GM23338 (cell line): Measurements from ENCODE around the gene GDPD4. TPM values are rescaled to one million over a fixed set of nuclear protein-coding genes. Genes with fewer than 3 reads are reported as not detected.

ENCODE experiments used
- ATAC-seq: fragments of 200-7000 bp; cut with Tn5 transposase; 3 replicates; pipeline ENCODE4 v1.9.1; 2020
- DNase-seq: peaks from one replicate; pipeline ENCODE4 v3.0.0-alpha.2; 2015; ENCODE audit warnings: low spot score
- H2AFZ ChIP-seq: fragments of 200-600 bp; sonication (generic); 2 replicates; pipeline ENCODE4 v1.8.0; 2016; ENCODE audit warnings: antibody characterized with exemption, mild to moderate bottlenecking, moderate library complexity
- H3F3A ChIP-seq: fragments of 200-600 bp; sonication (generic); replicated peaks from 2 replicates; pipeline ENCODE4 v1.8.0; 2017; ENCODE audit warnings: antibody characterized with exemption, mixed run types, low read depth
- H3K27ac ChIP-seq: fragments of 200-600 bp; sonication (generic); 2 replicates; pipeline ENCODE4 v1.6.1; 2016; ENCODE audit warnings: low read depth
- H3K27me3 ChIP-seq: fragments of 200-600 bp; sonication (generic); 2 replicates; pipeline ENCODE4 v1.8.0; 2016; ENCODE audit warnings: mild to moderate bottlenecking, mixed run types, moderate library complexity; ENCODE audit not compliant: insufficient read depth
- H3K36me3 ChIP-seq: fragments of 200-600 bp; sonication (generic); 2 replicates; pipeline ENCODE4 v1.8.0; 2016; ENCODE audit warnings: mild to moderate bottlenecking; ENCODE audit not compliant: insufficient read depth
- H3K4me1 ChIP-seq: fragments of 200-600 bp; sonication (generic); 2 replicates; pipeline ENCODE4 v1.8.0; 2016; ENCODE audit warnings: mild to moderate bottlenecking, moderate library complexity; ENCODE audit not compliant: insufficient read depth
- H3K4me2 ChIP-seq: fragments of 200-600 bp; sonication (generic); 2 replicates; pipeline ENCODE4 v1.7.1; 2017; ENCODE audit warnings: mixed run types
- H3K4me3 ChIP-seq: fragments of 200-600 bp; sonication (generic); 2 replicates; pipeline ENCODE4 v1.6.1; 2016; ENCODE audit warnings: mixed run types
- H3K79me2 ChIP-seq: fragments of 200-600 bp; sonication (generic); replicated peaks from 2 replicates; pipeline ENCODE4 v1.8.0; 2017; ENCODE audit warnings: mild to moderate bottlenecking; ENCODE audit not compliant: insufficient read depth
- H3K9me2 ChIP-seq: fragments of 200-600 bp; sonication (generic); 2 replicates; pipeline ENCODE4 v1.8.0; 2017; ENCODE audit not compliant: insufficient read depth
- H4K20me1 ChIP-seq: fragments of 200-600 bp; sonication (generic); replicated peaks from 2 replicates; pipeline ENCODE4 v1.8.0; 2017; ENCODE audit warnings: mild to moderate bottlenecking; ENCODE audit not compliant: insufficient read depth
- H3K27ac Mint-ChIP-seq: 2 replicates; pipeline ENCODE4 v1.8.0; 2020; ENCODE audit warnings: inconsistent platforms, mild to moderate bottlenecking, moderate library complexity, mixed read lengths
- H3K27me3 Mint-ChIP-seq: 3 replicates; pipeline ENCODE4 v1.8.0; 2022; ENCODE audit warnings: low read depth, mild to moderate bottlenecking, moderate library complexity, mixed read lengths, inconsistent platforms; ENCODE audit not compliant: insufficient read depth, poor library complexity
- H3K36me3 Mint-ChIP-seq: 3 replicates; pipeline ENCODE4 v1.8.0; 2021; ENCODE audit warnings: low read depth, mild to moderate bottlenecking, inconsistent platforms, moderate library complexity, mixed read lengths
- H3K4me1 Mint-ChIP-seq: 3 replicates; pipeline ENCODE4 v1.8.0; 2020; ENCODE audit warnings: mild to moderate bottlenecking, inconsistent platforms, mixed read lengths
- H3K4me3 Mint-ChIP-seq: 3 replicates; pipeline ENCODE4 v1.8.0; 2021; ENCODE audit warnings: moderate library complexity, mild to moderate bottlenecking, inconsistent platforms, mixed read lengths
- H3K9me3 Mint-ChIP-seq: 3 replicates; pipeline ENCODE4 v1.8.0; 2020; ENCODE audit warnings: moderate library complexity, mild to moderate bottlenecking, inconsistent platforms, mixed read lengths
- CREB1 ChIP-seq: fragments of 250-450 bp; sonication (Bioruptor Pico); IDR thresholded peaks from 2 replicates; pipeline ENCODE4 v1.5.0; 2020; ENCODE audit warnings: low read depth, mild to moderate bottlenecking, moderate library complexity
- ETS1 ChIP-seq: IDR thresholded peaks from 2 replicates; pipeline ENCODE4 v1.6.1; 2016; ENCODE audit warnings: antibody characterized with exemption
- EZH2 ChIP-seq: fragments of 200-600 bp; sonication (generic); IDR thresholded peaks from one replicate; pipeline ENCODE4 v1.8.0; 2017; ENCODE audit warnings: antibody characterized with exemption, mild to moderate bottlenecking, low read depth; ENCODE audit not compliant: unreplicated experiment
- EZH2phosphoT487 ChIP-seq: fragments of 200-600 bp; sonication (generic); IDR thresholded peaks from one replicate; pipeline ENCODE4 v1.8.1; 2018; ENCODE audit warnings: antibody characterized with exemption; ENCODE audit not compliant: unreplicated experiment
- JUNB ChIP-seq: IDR thresholded peaks from one replicate; pipeline ENCODE4 v1.6.1; 2016; ENCODE audit warnings: antibody characterized with exemption; ENCODE audit not compliant: unreplicated experiment
- NANOG ChIP-seq: IDR thresholded peaks from 2 replicates; pipeline ENCODE4 v1.6.1; 2016; ENCODE audit warnings: antibody characterized with exemption, borderline replicate concordance
- POLR2AphosphoS5 ChIP-seq: IDR thresholded peaks from 2 replicates; pipeline ENCODE4 v1.6.1; 2016; ENCODE audit warnings: antibody characterized with exemption, low read depth
- REST ChIP-seq: IDR thresholded peaks from one replicate; pipeline ENCODE4 v1.6.1; 2018; ENCODE audit warnings: antibody characterized with exemption; ENCODE audit not compliant: unreplicated experiment
- STAT1 ChIP-seq: IDR thresholded peaks from one replicate; pipeline ENCODE4 v1.6.1; 2016; ENCODE audit warnings: antibody characterized with exemption; ENCODE audit not compliant: unreplicated experiment
- ZNF114 ChIP-seq: fragments of 250-450 bp; sonication (Bioruptor Pico); IDR thresholded peaks from 2 replicates; pipeline ENCODE4 v1.5.0; 2020; ENCODE audit warnings: mild to moderate bottlenecking, moderate library complexity
- ZNF331 ChIP-seq: fragments of 250-450 bp; sonication (Bioruptor Pico); IDR thresholded peaks from 2 replicates; pipeline ENCODE4 v1.5.0; 2020; ENCODE audit warnings: low read depth, mild to moderate bottlenecking, moderate library complexity
- ZNF462 ChIP-seq: fragments of 250-450 bp; sonication (Bioruptor Pico); IDR thresholded peaks from 2 replicates; pipeline ENCODE4 v1.5.0; 2020; ENCODE audit warnings: mild to moderate bottlenecking, moderate library complexity
- polyA plus RNA-seq: library from polyadenylated mRNA; unstranded; fragments of >200 nt; fragmentation: Nextera tagmentation; extraction: Ambion mirVana; gene quantifications from 2 replicates; pipeline ENCODE4 v1.2.1, GENCODE V29; 2016
- total RNA-seq: library from RNA; depleted of rRNA; stranded (reverse); fragments of >200 nt; shearing (Covaris generic); gene quantifications from 2 replicates; pipeline ENCODE4 v1.2.3, GENCODE V29; 2014
- TF ChIP-seq, protein P1 (sequence below), 2 experiments: fragments of 200-600 bp in 1 of 2; sonication (generic) in 1 of 2; conservative IDR thresholded peaks; 2 replicates each; pipeline versions ENCODE4 v1.5.1 to v1.6.1; 2016 to 2017; ENCODE audit warnings: antibody characterized with exemption in 2 of 2, low read depth in 2 of 2, mild to moderate bottlenecking in 2 of 2, moderate library complexity in 1 of 2

The GDPD4 gene
- total and polyA plus RNA-seq, 2 experiments from 2014 or later, result not detected

GRCh38 chr11:77202941-77203900, 98.3 kb downstream of the GDPD4 start:
- no peak for TF ChIP-seq ETS1
- no peak for TF ChIP-seq POLR2AphosphoS5
- TF ChIP-seq, protein P1, sequence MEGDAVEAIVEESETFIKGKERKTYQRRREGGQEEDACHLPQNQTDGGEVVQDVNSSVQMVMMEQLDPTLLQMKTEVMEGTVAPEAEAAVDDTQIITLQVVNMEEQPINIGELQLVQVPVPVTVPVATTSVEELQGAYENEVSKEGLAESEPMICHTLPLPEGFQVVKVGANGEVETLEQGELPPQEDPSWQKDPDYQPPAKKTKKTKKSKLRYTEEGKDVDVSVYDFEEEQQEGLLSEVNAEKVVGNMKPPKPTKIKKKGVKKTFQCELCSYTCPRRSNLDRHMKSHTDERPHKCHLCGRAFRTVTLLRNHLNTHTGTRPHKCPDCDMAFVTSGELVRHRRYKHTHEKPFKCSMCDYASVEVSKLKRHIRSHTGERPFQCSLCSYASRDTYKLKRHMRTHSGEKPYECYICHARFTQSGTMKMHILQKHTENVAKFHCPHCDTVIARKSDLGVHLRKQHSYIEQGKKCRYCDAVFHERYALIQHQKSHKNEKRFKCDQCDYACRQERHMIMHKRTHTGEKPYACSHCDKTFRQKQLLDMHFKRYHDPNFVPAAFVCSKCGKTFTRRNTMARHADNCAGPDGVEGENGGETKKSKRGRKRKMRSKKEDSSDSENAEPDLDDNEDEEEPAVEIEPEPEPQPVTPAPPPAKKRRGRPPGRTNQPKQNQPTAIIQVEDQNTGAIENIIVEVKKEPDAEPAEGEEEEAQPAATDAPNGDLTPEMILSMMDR (conservative IDR thresholded peaks at IDR 0.05; ENCODE audit: low read depth in 2 of 2), result no peak
- TF ChIP-seq ZNF462 (CRISPR knock-in tag), result no peak
- TF ChIP-seq REST, result no peak
- no peak for TF ChIP-seq CREB1 (CRISPR knock-in tag)
- TF ChIP-seq EZH2phosphoT487, result no peak
- TF ChIP-seq JUNB, result no peak
- TF ChIP-seq EZH2, result no peak
- no peak for TF ChIP-seq ZNF331 (CRISPR knock-in tag)
- TF ChIP-seq NANOG, result no peak
- TF ChIP-seq STAT1, result no peak
- no peak for TF ChIP-seq ZNF114 (CRISPR knock-in tag)
- Mint-ChIP-seq H3K27me3 (peaks cover 16% of the 10 kb centered on the region), H3K4me3 (no peak overlapping the region), H3K4me1 (peaks cover 8% of the 10 kb centered on the region; the same call in 2 of the 3 replicates), H3K27ac (no peak overlapping the region), H3K9me3 (no peaks in the 10 kb centered on the region), H3K36me3 (no peaks in the 10 kb centered on the region; the same call in 2 of the 3 replicates)
- no peak overlapping the region for H2AFZ ChIP-seq
- H3K27ac ChIP-seq, result no peak overlapping the region
- no peaks in the 10 kb centered on the region for H4K20me1 ChIP-seq
- H3K79me2 ChIP-seq, result no peaks in the 10 kb centered on the region
- H3K27me3 ChIP-seq, result no peaks in the 10 kb centered on the region
- ATAC-seq, result no peak
- no peaks in the 10 kb centered on the region for H3F3A ChIP-seq
- H3K4me3 ChIP-seq, result no peak overlapping the region
- DNase-seq, result no peak
- H3K9me2 ChIP-seq, result no peaks in the 10 kb centered on the region
- H3K36me3 ChIP-seq, result no peaks in the 10 kb centered on the region
- H3K4me2 ChIP-seq, result no peak overlapping the region
- no peaks in the 10 kb centered on the region for H3K4me1 ChIP-seq
